DMS114 treated with DMSO at 0.1 percent for 48 hours (cell line): Measurements from ENCODE around the gene ACP3.

Source experiments
- DNase-seq: peaks from one replicate; lab custom pipeline; 2025; ENCODE audit not compliant: unreplicated experiment; lab: John Stamatoyannopoulos, UW

Gene ACP3

DNA sequence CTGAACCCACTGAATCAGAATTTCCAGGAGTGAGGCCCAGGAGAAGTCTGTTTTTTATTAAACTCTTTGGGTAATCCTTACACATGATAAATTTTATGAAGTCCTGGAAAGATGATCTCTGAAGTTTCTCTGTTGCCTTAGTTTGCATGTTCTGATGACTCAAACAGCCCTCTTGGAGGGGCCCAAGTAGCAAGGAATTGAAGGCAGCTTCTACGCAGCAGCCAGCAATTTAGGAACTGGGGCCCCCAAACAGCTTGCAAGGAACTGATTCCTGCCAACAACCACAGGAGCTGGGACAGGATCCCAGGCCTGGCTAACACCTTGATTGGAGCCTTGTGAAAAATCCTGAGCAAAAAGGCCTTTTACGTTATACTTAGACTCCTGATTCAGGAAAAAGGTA, 5.4 kb upstream of the ACP3 start:
- DNase-seq = no peak

DNA sequence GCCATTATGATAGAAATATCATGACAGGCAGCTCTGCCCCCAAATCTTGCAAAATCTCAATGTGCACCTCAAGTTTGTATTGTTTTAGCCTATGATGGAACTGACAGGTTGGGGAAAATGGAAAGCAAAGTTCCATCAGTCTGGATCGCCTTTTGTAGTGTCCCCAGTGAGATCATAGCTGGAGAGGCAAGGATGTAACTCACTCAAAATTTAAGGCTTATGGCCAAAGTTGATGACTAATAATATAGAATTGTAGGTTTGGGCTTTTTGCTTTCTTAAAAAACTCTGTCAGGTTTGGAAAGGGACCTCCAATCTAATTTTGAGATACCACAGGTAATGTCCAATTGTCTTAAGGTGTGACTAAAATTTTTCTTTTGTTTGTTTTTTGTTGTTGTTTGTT, 1.4 kb upstream of the ACP3 start:
- DNase-seq = no peak

DNA sequence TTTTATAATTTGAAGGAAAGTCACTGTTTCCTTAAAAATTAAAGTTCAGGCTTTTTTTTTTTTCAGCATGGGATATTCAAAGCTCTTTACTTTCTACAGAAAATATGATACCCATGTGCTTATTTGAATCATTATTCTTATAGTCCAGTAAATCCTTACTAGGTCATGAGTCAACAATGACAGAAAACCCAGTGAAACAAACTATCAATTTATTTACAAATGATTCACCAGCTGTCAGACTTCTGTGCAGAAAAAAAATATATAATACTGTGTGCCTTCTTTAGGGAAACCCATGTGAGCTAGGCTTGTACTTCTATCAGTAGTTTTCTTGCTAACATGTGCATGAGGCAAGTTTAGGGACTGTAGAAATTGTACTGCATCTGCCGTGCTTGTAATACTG, 1.2 kb downstream of the ACP3 start:
- DNase-seq = no peak

DNA sequence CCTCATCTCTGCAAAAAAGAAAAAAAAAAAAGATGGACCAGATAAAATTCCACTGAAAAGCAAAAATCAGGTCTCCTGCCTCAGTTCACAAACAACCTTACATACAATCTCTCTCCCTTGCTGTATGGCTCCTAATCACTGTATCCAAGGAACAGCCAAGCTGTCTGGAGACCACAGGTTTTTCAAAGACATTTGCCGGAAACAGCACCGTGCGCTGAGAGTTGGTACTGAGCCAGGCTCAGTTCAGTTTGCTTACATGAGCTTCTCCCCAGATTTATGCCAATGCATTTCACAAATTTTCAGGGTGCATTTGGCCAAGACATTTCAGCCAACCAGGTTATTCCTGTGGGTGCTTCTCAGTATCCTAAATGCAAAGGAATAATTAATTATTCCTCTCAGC, 4.1 kb downstream of the ACP3 start:
- DNase-seq = no peak

DNA sequence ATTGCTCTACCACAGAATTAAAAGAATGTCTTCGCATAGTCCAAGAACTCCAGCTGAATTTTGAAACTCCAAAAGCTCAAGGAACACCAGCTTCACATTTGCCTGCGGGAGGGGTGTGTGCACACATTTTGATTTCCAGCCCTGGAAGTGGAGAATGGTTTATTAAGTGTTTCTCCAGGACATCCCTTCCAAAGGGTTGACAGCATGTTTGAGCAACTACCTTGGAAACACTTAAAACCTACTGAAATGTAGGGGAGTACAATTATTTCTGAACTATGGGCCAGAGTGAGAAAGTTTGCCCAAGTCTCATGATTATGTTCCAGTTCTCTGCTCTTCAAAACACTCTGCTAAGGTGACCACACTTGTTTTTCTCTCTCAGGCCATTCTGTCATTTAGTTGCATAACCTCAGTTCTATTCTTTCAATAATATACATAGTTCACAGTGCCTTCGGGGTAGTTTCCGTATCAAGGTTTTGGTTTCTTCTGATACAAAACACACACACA, 7.9 kb downstream of the ACP3 start:
- DNase-seq = no peak

DNA sequence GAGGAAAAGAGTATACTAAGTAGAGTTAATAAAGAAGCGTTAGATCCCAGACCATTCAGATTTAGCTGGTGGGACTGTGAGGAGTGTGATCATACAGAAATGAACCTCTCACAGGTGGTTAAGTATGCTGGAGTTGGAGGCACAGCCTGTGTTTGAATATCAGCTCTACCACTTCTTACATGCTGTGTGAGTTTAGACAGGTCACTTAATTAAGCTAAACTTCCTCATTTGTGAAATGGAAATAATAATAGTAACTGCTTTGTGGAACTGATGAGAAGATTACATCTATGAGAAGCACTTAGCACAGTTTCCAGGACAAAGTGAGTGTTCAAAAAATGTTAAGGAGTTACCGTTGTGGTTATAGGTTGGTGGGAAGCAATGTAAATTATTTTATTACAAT, 8.4 kb downstream of the ACP3 start:
- no peak for DNase-seq

DNA sequence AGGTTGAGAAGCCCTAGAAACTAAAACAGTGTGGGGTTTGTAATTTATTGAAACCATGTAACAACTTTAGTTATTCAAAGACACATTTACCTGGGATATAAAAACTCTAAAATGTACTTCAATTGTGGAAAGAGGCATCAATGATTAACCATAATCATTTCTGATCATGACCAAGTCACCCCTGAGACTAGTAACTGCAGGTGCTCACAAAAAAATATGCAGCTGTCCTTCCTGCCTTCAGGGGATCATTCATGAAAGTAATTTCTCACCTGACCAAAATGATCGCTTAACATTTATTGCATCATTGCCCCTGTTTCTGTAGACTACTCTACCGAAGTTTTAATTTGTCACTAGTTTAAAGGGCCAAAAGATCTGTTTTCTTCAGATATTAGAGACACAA, 9.0 kb downstream of the ACP3 start:
- no peak for DNase-seq

DNA sequence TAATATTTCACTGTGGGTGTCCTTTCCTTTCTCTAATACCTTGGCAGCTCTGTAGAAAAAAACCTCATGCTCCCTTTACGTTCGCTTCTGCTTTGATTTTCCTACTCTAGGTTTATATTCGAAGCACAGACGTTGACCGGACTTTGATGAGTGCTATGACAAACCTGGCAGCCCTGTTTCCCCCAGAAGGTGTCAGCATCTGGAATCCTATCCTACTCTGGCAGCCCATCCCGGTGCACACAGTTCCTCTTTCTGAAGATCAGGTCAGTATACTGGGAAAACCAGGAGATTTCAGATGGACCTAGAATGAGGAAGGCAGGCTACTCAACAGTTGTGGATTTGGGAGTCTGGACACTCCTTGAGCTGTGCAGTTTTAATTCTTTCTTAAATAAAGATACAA, 14.9 kb downstream of the ACP3 start:
- DNase-seq = no peak

DNA sequence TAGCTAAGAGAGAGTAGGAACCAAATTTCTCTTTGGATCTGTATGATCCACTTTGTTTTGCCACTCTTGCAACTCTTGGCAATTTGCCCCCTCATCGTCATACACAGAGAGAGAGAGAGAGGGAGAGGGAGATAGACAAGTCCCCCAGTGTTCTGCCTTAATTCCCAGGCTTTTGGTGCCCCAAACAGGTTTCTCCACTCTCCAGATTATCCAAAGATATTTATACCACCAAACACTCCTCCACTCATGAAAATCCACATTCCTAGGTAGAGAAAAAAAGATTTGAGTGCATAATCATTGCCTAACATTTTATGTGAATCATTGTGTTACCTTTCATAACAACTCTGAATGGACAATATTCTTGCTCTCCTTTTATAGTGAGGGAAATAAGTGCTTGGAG, 15.3 kb downstream of the ACP3 start:
- no peak for DNase-seq

DNA sequence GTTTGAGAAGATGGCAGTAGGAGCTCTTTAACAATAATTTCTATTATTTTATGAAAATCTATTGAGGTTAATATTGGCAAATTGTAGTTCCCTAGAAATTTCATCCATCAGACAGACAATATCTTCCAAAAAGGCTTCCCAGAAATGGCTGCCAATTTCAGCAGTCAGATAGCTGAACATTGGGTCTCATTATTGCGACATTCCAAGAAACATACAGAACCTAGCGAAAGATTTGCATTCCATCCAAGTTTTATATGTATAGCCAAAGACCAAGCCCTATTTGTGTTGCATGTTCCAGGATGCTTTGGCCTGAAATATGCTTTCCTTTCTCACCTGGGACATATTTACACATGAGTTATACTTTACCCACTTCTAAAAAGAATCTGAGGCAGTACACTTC, 24.5 kb downstream of the ACP3 start:
- DNase-seq = no peak

DNA sequence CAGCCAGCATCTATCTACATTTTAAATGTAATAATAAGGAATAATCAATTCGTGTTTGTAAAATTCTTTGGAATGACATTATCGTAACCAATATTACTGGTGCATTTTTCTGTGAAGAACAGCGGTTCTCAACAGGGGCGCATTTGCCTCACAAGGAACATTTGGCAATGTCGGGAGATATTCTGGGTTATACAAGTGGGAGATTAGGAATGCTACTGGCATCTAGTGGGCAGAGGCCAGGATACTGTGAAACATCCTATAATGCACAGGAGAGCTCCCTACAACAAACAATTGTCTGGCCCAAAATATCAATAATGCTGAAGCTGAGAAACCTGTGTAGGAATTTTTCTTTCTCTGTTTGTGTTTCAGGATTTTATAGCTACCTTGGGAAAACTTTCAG, 25.0 kb downstream of the ACP3 start:
- peak; percentile 4 for DNase-seq

DNA sequence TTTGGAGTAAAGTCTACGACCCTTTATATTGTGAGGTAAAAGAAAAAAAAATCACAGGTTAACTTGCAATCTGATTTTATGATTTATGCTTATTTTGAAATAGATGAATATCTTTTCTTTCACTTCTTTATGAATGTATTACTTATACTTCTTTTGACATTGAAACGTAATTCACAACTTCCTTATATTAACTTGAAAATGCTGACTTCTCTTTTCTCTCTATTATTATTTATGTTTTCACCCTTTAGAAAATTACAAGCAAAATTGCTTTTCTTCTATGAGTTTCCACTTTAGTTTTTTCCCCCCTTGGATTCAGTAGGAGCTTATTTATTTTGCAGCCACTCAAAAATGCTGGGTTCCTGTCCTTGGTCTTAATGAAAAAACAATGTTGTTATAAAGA, 25.4 kb downstream of the ACP3 start:
- DNase-seq = no peak

DNA sequence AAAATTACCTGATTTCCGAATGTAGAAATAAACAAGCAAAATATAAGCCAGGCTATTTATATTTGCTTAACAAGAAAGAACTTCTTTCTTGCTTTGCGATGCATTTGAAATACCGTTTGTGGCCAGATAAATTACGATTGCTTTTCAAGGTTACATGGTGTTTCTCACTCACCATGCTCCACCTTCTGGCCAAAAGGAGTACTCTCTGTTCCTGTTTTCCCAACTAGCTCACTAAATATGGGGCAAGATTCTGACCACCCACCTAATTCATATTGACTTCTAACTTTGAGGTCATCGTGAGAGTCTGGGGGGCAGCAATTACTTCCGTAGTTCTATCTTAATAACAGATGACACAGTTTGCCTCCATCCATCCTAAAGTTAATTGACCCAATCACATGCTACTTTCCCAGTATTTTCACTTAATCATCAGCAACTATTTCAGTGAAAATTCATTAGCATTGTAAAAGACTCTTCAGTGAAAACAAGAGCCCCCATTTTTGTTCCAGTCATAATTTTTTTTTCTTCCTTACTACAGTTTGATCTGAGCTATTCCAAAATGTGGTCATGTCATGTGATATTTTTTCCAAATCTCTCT, 25.9 kb downstream of the ACP3 start:
- peak; percentile 75 for DNase-seq

DNA sequence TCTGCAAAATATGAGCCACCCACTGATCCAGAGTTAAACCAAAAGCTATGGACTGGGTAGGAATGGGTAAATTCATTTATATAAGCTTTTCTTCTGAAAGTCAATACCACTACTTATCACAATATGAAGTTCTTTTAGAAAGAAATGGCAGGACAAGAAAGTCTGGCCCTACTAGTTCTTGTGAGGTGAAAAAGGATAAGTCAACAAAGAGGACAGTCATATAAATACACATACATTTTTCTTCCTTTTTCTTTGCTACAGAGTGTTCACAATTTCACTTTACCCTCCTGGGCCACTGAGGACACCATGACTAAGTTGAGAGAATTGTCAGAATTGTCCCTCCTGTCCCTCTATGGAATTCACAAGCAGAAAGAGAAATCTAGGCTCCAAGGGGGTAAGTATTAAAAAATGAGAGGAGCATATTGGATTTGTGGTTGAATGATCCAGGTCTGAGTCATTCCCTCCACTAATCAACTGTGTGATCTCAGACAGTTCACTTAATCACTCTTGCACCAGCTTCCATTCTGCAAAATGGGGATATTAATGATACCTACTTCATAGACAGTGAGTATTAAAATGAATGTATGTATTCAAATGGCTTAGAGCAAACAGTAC, 27.6 kb downstream of the ACP3 start:
- no peak for DNase-seq

DNA sequence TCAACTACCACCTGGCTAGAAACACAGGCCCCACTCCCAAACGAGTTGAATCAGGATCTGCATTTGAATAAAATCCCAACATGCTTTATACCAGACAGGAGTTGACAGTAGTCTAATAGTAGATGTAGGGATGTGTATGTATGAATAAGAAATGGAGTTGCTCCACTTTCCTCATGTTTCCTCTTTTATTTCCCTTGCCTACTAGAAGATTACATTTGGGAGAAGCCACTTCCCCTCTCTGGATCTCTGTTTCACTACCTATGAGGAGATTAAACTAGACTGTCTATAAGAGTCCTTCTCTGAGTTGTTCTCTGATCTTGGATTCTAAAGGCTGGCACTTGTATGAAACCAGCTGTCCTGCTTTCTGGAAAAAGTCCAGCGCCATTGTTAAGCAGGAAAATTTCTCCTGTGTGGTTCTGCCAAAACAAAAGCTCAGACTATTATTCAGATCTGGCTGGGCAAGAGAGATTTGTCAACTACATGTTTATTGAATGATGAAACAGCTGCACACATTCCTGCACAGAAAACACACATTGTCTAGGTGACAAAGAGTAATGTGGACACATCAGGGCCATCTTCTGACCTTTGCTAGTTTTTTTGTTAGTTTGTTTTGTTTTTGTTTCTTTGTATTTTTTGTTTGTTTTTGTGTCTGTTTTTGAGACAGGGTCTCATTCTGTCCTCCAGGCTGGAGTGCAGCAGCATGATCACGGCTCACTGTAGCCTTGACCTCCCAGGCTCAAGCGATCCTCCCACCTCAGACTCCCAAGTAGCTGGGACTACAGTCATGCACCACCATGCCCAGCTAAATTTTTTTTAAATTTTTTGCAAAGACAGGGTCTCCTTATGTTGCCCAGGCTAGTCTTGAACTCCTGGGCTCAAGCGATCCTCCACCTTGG, 29.9 kb downstream of the ACP3 start:
- no peak for DNase-seq

DNA sequence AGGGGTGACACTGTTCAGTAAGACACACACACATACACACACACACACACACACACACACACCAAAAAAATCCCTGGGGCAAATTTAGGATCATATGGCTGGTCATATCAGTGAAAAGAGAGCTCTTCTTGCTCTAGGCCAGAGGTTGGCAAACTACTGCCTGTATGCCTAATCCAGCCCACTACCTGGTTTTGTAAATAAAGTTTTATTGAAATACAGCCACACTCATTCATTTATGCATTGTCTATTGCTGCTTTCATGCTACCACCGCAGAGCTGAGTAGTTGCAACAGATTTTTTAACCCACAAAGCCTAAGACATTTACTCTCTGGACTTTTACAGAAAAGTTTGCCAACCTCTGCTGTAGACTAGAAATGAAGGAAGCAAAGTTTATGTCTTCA, 30.6 kb downstream of the ACP3 start:
- no peak for DNase-seq

DNA sequence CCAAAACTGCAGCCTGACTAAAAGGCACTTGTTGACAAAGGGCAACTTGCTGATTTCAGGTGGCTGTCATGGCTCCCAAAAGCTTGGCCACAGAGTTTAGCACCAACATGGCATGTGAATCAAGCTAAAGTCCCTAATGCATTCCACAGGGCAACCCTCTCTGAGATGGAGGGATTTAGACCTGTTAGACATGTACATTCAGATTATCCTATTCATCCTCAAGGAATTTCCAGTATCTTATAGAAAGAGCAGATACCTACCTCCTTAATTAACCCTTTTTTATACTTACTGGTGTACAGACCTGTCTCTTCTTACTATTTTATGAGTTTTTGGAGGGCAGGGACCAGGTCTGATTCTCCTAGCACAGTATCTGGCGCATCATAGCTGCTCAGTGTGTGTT, 31.3 kb downstream of the ACP3 start:
- DNase-seq = no peak

DNA sequence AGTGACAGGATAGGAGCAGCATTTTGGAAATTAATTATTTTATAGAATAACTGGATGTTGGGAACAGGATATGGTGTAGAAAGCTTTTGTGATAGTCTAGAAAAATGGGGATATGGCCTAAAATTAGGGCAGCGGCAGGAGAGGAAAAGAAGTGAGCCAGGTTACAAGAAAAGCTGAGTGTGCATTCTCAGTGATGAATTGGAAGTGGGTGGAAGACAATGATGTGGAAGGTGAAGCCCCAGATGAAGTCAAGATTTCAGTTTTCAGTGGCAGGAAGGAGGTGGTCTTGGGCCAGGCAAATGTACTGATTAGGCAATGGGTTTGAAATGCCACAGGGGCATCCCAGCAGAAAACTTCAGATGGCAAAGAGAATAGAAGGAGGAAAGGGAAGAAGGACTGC, 33.6 kb downstream of the ACP3 start:
- DNase-seq = no peak

DNA sequence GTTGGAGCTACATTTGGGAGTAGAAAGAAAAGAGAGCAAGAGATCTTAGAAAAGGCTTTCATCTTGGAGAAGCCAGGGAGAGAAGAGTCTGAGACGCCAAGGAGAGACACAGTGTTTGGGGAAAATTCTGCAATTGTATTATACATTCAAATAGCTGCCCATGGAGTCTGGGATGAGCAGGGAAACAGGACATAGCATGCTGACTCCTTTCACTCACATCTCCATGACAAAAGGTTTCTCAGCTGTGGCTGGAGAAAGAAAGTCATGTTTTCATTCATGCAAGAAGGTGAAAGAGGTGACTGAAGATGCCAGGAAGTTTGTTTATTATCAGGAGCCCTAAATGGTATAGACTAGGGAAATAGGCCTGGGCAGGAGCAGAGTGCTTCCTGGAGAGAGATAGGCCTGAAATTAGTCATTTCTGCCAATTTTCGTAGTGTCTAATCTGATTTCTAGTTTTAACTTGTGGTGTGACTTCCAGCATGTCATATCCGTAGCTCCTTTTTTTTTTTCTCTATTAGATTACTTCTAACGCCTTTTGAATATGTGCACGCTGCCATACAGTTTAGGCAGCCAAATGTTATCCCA, 34.1 kb downstream of the ACP3 start:
- DNase-seq = no peak

DNA sequence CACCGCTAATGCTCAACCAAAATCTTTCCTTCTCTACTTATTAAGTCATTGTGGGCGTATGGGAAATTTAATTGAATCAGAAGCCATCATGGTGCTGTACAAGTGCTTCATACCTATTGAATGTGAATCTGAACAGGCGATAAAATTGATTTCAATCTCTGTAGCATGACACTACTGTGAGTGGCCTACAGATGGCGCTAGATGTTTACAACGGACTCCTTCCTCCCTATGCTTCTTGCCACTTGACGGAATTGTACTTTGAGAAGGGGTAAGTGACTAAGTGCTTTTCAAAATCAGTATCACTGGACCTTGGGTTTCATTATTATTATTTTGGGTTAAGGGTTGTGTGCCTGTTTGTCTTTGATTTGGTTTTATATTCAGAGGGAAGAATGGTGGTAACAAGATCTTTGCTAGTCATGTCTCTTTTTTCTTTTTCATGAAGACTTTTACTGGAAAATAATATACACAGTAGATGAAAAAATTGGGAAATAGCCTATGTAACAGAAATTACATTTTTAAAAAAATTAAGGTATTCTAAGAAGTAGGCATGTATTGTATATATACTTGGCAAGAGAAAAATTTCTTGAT, 35.4 kb downstream of the ACP3 start:
- peak; percentile 75 for DNase-seq

DNA sequence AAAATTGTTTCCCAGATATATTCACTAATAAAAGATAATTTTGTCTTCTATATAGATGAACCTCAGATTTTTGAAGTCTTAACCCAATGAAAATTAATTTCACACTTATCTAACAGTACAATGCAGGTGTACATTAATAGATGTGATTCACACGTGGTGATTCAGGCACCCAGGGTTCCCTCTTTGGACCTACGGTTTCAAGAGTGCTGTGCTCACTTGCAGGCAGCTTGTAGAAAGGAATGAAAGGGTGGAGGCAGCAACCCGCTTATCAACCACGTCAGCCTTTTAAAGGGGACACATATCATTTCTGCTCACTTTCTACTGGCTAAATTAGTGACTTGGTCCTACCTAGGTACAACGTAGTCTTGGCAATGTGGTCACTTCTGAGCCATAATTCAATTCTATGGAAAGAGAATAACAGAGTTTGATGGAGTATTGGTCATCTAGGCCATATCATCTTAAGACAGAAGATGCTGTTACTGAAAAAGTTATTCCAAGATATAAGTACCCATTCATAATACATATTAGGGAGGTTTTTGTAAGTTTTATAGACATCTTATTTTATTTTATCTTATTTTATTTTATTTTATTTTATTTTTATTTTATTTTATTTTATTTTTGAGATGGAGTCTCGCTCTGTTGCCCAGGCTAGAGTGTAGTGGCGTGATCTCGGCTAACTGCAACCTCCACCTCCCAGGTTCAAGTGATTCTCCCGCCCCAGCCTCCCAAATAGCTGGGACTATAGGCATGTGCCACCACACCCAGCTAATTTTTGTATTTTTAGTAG, 37.9 kb downstream of the ACP3 start:
- DNase-seq = no peak
